IMR-90 (cell line): Measurements from ENCODE around the gene SLC2A13. TPM values are rescaled to one million over a fixed set of nuclear protein-coding genes. Genes with fewer than 3 reads are reported as not detected.

Source experiments
- ATAC-seq: fragments of 200-7000 bp; cut with Tn5 transposase; 2 replicates; pipeline ENCODE4 v1.9.1; 2020; ENCODE audit warnings: low read depth, mild to moderate bottlenecking, moderate library complexity
- BruUV-seq: library from RNA; stranded (reverse); fragments of 400-500 nt; replicated peaks from 2 replicates; lab custom pipeline; 2021; lab: Mats Ljungman, UMichigan
- CTCF ChIA-PET: fragments of 300-600 bp; formaldehyde crosslinking; extraction: SDS; loops from one replicate; lab custom pipeline; 2021; ENCODE audit warnings: antibody characterized with exemption; lab: Yijun Ruan, JAX
- POLR2A ChIA-PET: fragments of 300-600 bp; sonication (Branson Sonifier 250); formaldehyde crosslinking; loops from one replicate; lab custom pipeline; 2022; ENCODE audit warnings: antibody characterized with exemption; ENCODE audit not compliant: unreplicated experiment; lab: Charles Lee
- DNase-seq: peaks from one replicate; pipeline ENCODE4 v3.0.0; 2013
- H2AFZ ChIP-seq: replicated peaks from 2 replicates; pipeline ENCODE3; 2013; ENCODE audit warnings: low read length, mild to moderate bottlenecking; ENCODE audit not compliant: poor library complexity
- H2AK5ac ChIP-seq: 2 replicates; pipeline ENCODE4 v1.6.1; 2013; ENCODE audit warnings: low read depth, low read length, inconsistent platforms
- H2AK9ac ChIP-seq: replicated peaks from 2 replicates; pipeline ENCODE3; 2013; ENCODE audit warnings: mild to moderate bottlenecking, low read depth, low read length, moderate library complexity; ENCODE audit not compliant: poor library complexity
- H2BK120ac ChIP-seq: 2 replicates; pipeline ENCODE4 v1.6.1; 2013; ENCODE audit warnings: low read depth, low read length, inconsistent platforms
- H2BK15ac ChIP-seq: 3 replicates; pipeline ENCODE4 v1.6.1; 2013; ENCODE audit warnings: low read depth, low read length, inconsistent platforms
- H2BK20ac ChIP-seq: 2 replicates; pipeline ENCODE4 v1.6.1; 2013; ENCODE audit warnings: low read depth, mild to moderate bottlenecking, inconsistent platforms, low read length, moderate library complexity
- H2BK5ac ChIP-seq: 2 replicates; pipeline ENCODE4 v1.6.1; 2013; ENCODE audit warnings: mild to moderate bottlenecking, low read depth, low read length, inconsistent platforms; ENCODE audit not compliant: poor library complexity, severe bottlenecking
- H3K14ac ChIP-seq: replicated peaks from 2 replicates; pipeline ENCODE4 v1.6.1; 2013; ENCODE audit warnings: low read depth, low read length, inconsistent platforms
- H3K18ac ChIP-seq: 2 replicates; pipeline ENCODE4 v1.6.1; 2013; ENCODE audit warnings: low read depth, low read length, control low read depth
- H3K23ac ChIP-seq: 2 replicates; pipeline ENCODE4 v1.6.1; 2013; ENCODE audit warnings: low read depth, low read length, inconsistent platforms
- H3K27ac ChIP-seq: 2 replicates; pipeline ENCODE4 v1.5.1; 2013; ENCODE audit warnings: mild to moderate bottlenecking, control low read depth, low read length; ENCODE audit not compliant: insufficient read depth
- H3K27me3 ChIP-seq: 2 replicates; pipeline ENCODE4 v1.6.1; 2013; ENCODE audit warnings: low read length; ENCODE audit not compliant: control insufficient read depth, insufficient read depth
- H3K36me3 ChIP-seq: 2 replicates; pipeline ENCODE4 v1.6.1; 2013; ENCODE audit warnings: low read length, mixed read lengths; ENCODE audit not compliant: control insufficient read depth, insufficient read depth
- H3K4ac ChIP-seq: 2 replicates; pipeline ENCODE4 v1.6.1; 2013; ENCODE audit warnings: low read depth, low read length, inconsistent platforms
- H3K4me1 ChIP-seq: 2 replicates; pipeline ENCODE4 v1.6.1; 2013; ENCODE audit warnings: low read length, mixed read lengths; ENCODE audit not compliant: control insufficient read depth, insufficient read depth
- H3K4me2 ChIP-seq: 2 replicates; pipeline ENCODE4 v1.6.1; 2013; ENCODE audit warnings: low read depth, mild to moderate bottlenecking, control low read depth, low read length, moderate library complexity
- H3K4me3 ChIP-seq: 2 replicates; pipeline ENCODE4 v1.5.1; 2013; ENCODE audit warnings: low read depth, mild to moderate bottlenecking, control low read depth, low read length, moderate library complexity; ENCODE audit not compliant: insufficient read depth
- H3K56ac ChIP-seq: 2 replicates; pipeline ENCODE4 v1.6.1; 2013; ENCODE audit warnings: low read length, inconsistent platforms; ENCODE audit not compliant: insufficient read depth; ENCODE audit errors: extremely low read depth
- H3K79me1 ChIP-seq, 2 experiments: 2 replicates each; pipeline ENCODE4 v1.6.1; 2013; ENCODE audit warnings: low read length in 2 of 2, inconsistent platforms in 1 of 2, low read depth in 1 of 2
- H3K9ac ChIP-seq: 2 replicates; pipeline ENCODE4 v1.6.1; 2013; ENCODE audit warnings: low read depth, low read length, control low read depth
- H3K9me1 ChIP-seq: 2 replicates; pipeline ENCODE4 v1.6.1; 2013; ENCODE audit warnings: low read length, inconsistent platforms; ENCODE audit not compliant: insufficient read depth
- H3K9me3 ChIP-seq: 2 replicates; pipeline ENCODE4 v1.6.1; 2013; ENCODE audit warnings: low read length; ENCODE audit not compliant: control insufficient read depth, insufficient read depth
- H4K20me1 ChIP-seq: 2 replicates; pipeline ENCODE4 v1.6.1; 2013; ENCODE audit warnings: low read length, inconsistent platforms; ENCODE audit not compliant: insufficient read depth
- H4K5ac ChIP-seq: 2 replicates; pipeline ENCODE4 v1.6.1; 2013; ENCODE audit warnings: mild to moderate bottlenecking, low read depth, low read length, control low read depth
- H4K8ac ChIP-seq, 2 experiments: 2 replicates each; pipeline ENCODE4 v1.6.1; 2013; ENCODE audit warnings: low read depth in 2 of 2, low read length in 2 of 2, control low read depth in 1 of 2, inconsistent platforms in 1 of 2
- H4K91ac ChIP-seq: 2 replicates; pipeline ENCODE4 v1.6.1; 2013; ENCODE audit warnings: low read depth, low read length, inconsistent platforms; ENCODE audit not compliant: insufficient read depth
- MAZ ChIP-seq: IDR thresholded peaks from 2 replicates; pipeline ENCODE4 v1.6.1; 2012; ENCODE audit warnings: low read depth, mild to moderate bottlenecking, low read length, improper control_type of control experiment, moderate library complexity, borderline replicate concordance
- WGBS, 2 experiments: methylation state at CpG; one replicate each; pipeline versions ENCODE4 v1.1.5 to v1.1.7; 2013; ENCODE audit warnings: missing lambda C conversion rate in 2 of 2; ENCODE audit not compliant: insufficient read length in 1 of 2; ENCODE audit errors: extremely low coverage in 2 of 2; 5-methylcytosine and 5-hydroxymethylcytosine counted together
- dilution Hi-C: fragments of 300-500 bp; cut with HindIII; formaldehyde crosslinking; loops from one replicate; pipeline ENCODE4 v1.14.3; 2018; ENCODE audit warnings: low sequenced_read_pairs; ENCODE audit not compliant: unreplicated experiment
- in situ Hi-C: fragments of 300-500 bp; cut with MboI; formaldehyde crosslinking; loops from 3 replicates; pipeline ENCODE4 v1.14.3; 2019; ENCODE audit warnings: low sequenced_read_pairs, inconsistent platforms, mixed read lengths
- intact Hi-C: fragments of 100-400 bp; cut with micrococcal nuclease; formaldehyde crosslinking; loops from 2 replicates; pipeline ENCODE4 v1.10.0; 2022
- polyA plus RNA-seq, 3 experiments: library from polyadenylated mRNA; depleted of rRNA; stranded (reverse); fragments of >200 nt; gene quantifications; 2 replicates each; pipeline ENCODE4 v1.2.3, GENCODE V29; 2012; ENCODE audit warnings: low replicate concordance in 1 of 3
- total RNA-seq: library from RNA; depleted of rRNA; stranded (reverse); fragments of >200 nt; gene quantifications from 2 replicates; pipeline ENCODE4 v1.2.3, GENCODE V29; 2012

The SLC2A13 gene
- total and polyA plus RNA-seq, 2 of the 4 experiments (the other 2 are of a cell fraction), result 1.5 to 3.9 TPM

DNA sequence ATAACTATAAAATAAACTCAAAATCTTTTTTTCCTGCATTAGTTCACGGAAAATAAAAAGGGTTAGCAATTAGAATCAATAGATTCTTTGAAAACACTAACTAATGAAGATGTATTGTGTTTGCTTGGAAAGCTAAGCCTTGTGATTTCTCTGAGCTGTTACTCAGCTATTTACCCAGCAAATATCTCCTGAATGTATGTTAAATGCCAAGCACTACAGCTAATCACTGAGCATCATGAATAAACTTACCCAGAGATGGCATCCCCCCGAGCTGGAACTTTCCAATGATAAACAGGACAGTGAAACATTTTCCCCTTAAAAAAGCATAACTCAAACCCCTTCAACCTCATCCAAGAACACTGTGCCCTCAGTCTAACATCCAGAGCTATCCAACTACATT, 71.2 kb downstream of the SLC2A13 start:
- Histone ChIP-seq H3K4me3 (no peak overlapping the region), H2BK20ac (no peak overlapping the region), H4K91ac (no peak overlapping the region), H3K36me3 (no peaks in the 10 kb centered on the region), H2AK5ac (no peak overlapping the region), H2BK15ac (no peak overlapping the region), H3K27ac (no peak overlapping the region), H3K4ac (no peak overlapping the region), H3K27me3 (no peaks in the 10 kb centered on the region), H3K4me1 (peaks cover 2% of the 10 kb centered on the region; the same call in 1 of the 2 replicates), H3K23ac (no peak overlapping the region), H2AK9ac (no peak overlapping the region), H3K18ac (no peak overlapping the region; the same call in 1 of the 2 replicates), H4K20me1 (no peaks in the 10 kb centered on the region), H3K9ac (no peak overlapping the region), H3K4me2 (no peak overlapping the region), H3K14ac (no peak overlapping the region), H4K5ac (no peak overlapping the region), H2AFZ (no peak overlapping the region), H3K79me1 (no peaks in the 10 kb centered on the region), H2BK120ac (no peak overlapping the region), H3K56ac (no peak overlapping the region), H2BK5ac (no peak overlapping the region), H4K8ac (no peak overlapping the region), H3K9me3 (no peaks in the 10 kb centered on the region), H3K9me1 (no peaks in the 10 kb centered on the region)
- peak; percentile 7 for DNase-seq
- dilution Hi-C loops, result no loop called here
- ChIA-PET CTCF (interaction anchor here (1.1 kb wide), 1 partner anchor 24 kb away, joined by 3 read pairs; no protein-coding TSS in a partner anchor), POLR2A (no interaction called here)
- ATAC-seq, result peak; percentile 75
- no CpG with 5 or more reads among the region's 2 CpGs for WGBS, 2 experiments
- BruUV-seq, result no TSS peak
- in situ Hi-C loops, result no loop called here
- intact Hi-C loops, result no loop called here
- TF ChIP-seq MAZ, result no peak
